ENCODE results near the gene TRIM17.

TRIM17 gene

DNA sequence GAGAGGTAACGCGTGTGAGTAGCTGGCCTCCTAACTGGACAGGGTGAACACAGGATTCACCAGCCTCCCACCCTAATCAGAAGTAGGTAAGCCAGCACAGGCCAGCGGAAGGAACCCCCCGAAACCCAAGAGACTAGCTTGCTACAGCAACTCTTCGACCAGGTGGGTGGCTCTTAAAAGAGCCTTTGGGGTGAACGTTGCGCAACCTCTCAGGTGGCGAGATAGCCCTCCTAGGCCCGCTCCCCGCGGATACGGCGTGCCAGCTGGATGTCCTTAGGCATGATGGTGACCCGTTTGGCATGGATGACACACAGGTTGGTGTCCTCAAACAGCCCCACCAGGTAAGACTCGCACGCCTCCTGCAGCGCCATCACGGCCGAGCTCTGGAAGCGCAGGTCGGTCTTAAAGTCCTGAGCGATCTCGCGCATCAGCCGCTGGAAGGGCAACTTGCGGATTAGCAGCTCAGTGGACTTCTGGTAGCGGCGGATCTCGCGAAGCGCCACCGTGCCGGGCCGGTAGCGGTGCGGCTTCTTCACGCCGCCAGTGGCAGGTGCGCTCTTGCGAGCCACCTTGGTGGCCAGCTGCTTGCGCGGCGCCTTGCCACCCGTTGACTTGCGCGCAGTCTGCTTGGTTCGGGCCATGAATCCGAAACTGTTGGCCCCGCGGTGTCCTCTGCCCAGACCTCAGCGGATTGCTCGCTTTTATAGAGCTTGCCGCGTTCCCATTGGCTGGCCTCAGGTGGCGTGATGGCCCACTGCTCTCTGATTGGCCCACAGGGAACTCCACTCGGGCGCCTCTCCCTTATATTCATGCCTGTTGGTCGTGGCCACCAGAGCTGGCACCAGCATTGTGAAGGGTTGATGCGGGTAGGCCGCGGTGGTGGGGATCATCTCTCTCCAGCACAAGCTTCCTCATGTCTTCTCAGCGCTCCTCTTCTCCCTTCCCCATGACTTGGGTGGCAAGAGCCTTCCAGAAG lies 8.3 kb upstream of the TRIM17 start:
- H3K27ac ChIP-seq (ENCODE audit: poor library complexity, severe bottlenecking): no peak overlapping the region

DNA sequence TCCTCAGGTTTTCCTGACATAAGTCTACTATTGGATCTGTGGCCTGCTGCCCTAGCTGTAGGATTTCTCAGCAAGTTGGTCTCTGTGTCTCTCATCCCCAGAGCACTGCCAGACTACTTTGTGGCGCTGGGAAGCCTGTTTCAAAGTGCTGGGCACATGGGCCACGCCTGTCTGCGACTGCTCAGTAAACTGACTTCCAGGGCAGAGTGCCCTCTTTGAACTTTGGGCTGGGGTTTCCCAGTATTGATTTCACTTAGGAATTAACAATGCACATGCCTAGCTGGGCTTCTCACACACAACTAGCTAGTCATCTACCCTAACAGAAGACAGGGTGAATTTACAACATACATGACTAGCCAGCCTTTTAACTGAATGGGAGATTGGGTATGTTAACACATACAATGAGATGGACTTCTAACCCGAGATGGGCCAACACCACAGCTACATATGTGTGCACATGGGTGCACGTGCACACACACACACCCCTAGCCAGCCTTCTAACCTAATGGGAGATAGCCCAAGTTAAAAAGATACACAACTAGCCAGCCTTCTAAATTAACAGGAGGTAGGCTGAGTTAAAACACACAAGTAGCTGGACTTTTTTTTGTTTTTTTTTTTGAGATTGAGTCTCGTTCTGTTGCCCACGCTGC lies 6.9 kb upstream of the TRIM17 start:
- DNase-seq (ENCODE audit: low spot score) (no peak), ATAC-seq (ENCODE audit: low read depth) (no peak)
- TF ChIP-seq, protein P1, sequence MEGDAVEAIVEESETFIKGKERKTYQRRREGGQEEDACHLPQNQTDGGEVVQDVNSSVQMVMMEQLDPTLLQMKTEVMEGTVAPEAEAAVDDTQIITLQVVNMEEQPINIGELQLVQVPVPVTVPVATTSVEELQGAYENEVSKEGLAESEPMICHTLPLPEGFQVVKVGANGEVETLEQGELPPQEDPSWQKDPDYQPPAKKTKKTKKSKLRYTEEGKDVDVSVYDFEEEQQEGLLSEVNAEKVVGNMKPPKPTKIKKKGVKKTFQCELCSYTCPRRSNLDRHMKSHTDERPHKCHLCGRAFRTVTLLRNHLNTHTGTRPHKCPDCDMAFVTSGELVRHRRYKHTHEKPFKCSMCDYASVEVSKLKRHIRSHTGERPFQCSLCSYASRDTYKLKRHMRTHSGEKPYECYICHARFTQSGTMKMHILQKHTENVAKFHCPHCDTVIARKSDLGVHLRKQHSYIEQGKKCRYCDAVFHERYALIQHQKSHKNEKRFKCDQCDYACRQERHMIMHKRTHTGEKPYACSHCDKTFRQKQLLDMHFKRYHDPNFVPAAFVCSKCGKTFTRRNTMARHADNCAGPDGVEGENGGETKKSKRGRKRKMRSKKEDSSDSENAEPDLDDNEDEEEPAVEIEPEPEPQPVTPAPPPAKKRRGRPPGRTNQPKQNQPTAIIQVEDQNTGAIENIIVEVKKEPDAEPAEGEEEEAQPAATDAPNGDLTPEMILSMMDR (IDR thresholded peaks at IDR 0.05; ENCODE audit: poor library complexity, severe bottlenecking): no peak
- no peaks in the 10 kb centered on the region for H3K4me1 ChIP-seq (ENCODE audit: insufficient read depth, poor library complexity, severe bottlenecking)
- H3K4me3 ChIP-seq (ENCODE audit: severe bottlenecking): no peak overlapping the region
- no peaks in the 10 kb centered on the region for H3K36me3 ChIP-seq (ENCODE audit: low read depth)
- H3K9me3 ChIP-seq (ENCODE audit: severe bottlenecking): no peaks in the 10 kb centered on the region
- H3K27ac ChIP-seq (ENCODE audit: poor library complexity, severe bottlenecking): no peak overlapping the region
- no peaks in the 10 kb centered on the region for H3K27me3 ChIP-seq (ENCODE audit: insufficient read depth, poor library complexity, severe bottlenecking)

More for the DNA sequence above, 8.3 kb upstream of the TRIM17 start:
- Histone ChIP-seq H3K36me3 (ENCODE audit: low read depth) (no peaks in the 10 kb centered on the region), H3K9me3 (ENCODE audit: severe bottlenecking) (no peaks in the 10 kb centered on the region), H3K27me3 (ENCODE audit: insufficient read depth, poor library complexity, severe bottlenecking) (no peaks in the 10 kb centered on the region), H3K4me3 (ENCODE audit: severe bottlenecking) (no peak overlapping the region), H3K4me1 (ENCODE audit: insufficient read depth, poor library complexity, severe bottlenecking) (no peaks in the 10 kb centered on the region)
- TF ChIP-seq, protein P1 (IDR thresholded peaks at IDR 0.05; ENCODE audit: poor library complexity, severe bottlenecking): no peak
- no peak for DNase-seq (ENCODE audit: low spot score)
- no peak for ATAC-seq (ENCODE audit: low read depth)

DNA sequence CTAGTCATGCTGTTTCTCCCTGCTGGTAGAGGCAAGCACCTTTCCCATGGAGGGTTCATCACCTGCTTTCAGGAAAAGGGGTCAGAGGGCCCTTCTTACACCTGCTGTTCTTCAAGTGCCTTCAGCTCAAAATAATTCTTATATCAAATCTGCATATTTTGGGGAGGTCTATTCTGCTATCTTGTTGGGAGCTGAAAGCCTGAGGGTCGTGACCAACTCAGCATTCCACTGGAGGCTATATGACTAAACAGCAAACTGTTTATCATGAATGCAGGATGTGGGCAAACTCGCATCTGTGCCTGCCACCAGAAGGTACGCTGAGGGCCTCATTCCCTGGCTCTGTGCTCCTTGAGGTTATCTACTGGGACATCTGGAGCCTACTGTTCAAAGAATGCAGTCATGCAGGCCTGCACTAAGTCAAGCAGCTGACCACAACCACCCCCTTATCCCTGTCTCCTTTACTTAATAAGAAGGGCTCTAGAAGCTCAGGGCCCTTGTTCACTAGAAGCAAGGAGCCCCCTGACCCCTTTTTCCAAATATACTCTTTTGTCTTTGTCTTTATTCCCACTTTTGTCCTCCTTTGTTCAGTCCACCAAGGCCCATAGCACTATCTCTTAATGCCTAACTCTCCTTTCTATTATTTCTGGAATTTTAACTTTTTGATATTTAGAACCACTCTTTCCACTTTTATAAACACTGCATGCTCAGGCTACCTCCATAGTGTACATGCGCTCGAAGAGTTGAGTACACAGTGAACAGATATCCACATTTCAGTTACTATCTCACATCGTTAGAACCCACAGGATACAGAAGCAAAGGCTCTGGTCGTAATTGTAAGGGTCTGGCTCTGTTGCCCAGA lies 4.5 kb upstream of the TRIM17 start:
- no peaks in the 10 kb centered on the region for H3K9me3 ChIP-seq (ENCODE audit: severe bottlenecking)
- peaks cover 10% of the 10 kb centered on the region for H3K4me1 ChIP-seq (ENCODE audit: insufficient read depth, poor library complexity, severe bottlenecking)
- no peak for DNase-seq (ENCODE audit: low spot score)
- H3K27ac ChIP-seq (ENCODE audit: poor library complexity, severe bottlenecking): no peak overlapping the region
- no peak overlapping the region for H3K4me3 ChIP-seq (ENCODE audit: severe bottlenecking)
- TF ChIP-seq, protein P1 (IDR thresholded peaks at IDR 0.05; ENCODE audit: poor library complexity, severe bottlenecking): no peak
- no peaks in the 10 kb centered on the region for H3K36me3 ChIP-seq (ENCODE audit: low read depth)
- ATAC-seq (ENCODE audit: low read depth): no peak
- H3K27me3 ChIP-seq (ENCODE audit: insufficient read depth, poor library complexity, severe bottlenecking): no peaks in the 10 kb centered on the region

DNA sequence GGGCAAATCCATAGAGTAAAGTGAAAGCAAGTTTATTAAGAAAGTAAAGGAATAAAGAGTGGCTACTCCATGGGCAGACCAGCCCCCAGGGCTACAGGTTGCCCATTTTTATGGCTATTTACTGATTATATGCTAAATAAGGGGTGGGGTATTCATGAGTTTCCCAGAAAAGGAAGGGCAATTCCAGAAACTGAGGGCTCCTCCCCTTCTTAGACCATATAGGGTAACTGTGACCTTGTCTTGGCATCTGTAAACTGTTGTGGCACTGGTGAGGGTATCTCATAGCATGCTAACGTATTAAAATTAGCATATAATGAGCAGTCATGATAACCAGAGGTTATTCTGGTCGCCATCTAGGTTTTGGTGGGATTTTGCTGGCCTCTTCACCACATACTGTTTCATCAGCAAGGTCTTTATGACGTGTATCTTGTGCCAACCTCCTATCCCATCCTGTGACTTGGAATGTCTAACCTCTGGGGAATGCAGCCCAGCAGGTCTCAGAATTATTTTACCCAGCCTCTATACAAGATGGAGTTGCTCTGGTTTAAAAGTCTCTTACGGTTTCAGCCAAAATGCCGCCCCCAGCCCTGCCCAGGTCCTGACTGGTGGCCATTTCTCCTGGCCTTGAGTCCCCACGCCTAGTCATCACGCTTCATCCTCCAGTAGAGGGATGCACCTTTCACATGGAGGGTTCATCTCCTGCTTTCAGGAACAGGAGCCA lies 982 bp upstream of the TRIM17 start:
- Histone ChIP-seq H3K4me3 (ENCODE audit: severe bottlenecking) (no peak overlapping the region), H3K9me3 (ENCODE audit: severe bottlenecking) (no peaks in the 10 kb centered on the region), H3K36me3 (ENCODE audit: low read depth) (no peaks in the 10 kb centered on the region), H3K4me1 (ENCODE audit: insufficient read depth, poor library complexity, severe bottlenecking) (peaks cover 10% of the 10 kb centered on the region), H3K27me3 (ENCODE audit: insufficient read depth, poor library complexity, severe bottlenecking) (no peaks in the 10 kb centered on the region), H3K27ac (ENCODE audit: poor library complexity, severe bottlenecking) (no peak overlapping the region)
- ATAC-seq (ENCODE audit: low read depth) (peak; percentile 65), DNase-seq (ENCODE audit: low spot score) (no peak)
- TF ChIP-seq, protein P1 (IDR thresholded peaks at IDR 0.05; ENCODE audit: poor library complexity, severe bottlenecking): no peak

All from RWPE2 (cell line).